HG03575 (cell line): ENCODE measurements around the gene ZBTB8A.

Experiments
- ATAC-seq: cut with Tn5 transposase; IDR thresholded peaks from one replicate; pipeline ENCODE4 v1.9.1; 2021; ENCODE audit not compliant: unreplicated experiment, insufficient number of reproducible peaks, low FRiP score; ENCODE audit errors: extremely low read depth

The ZBTB8A gene

GRCh38 chr1:32647308-32648134 is 108.3 kb downstream of the ZBTB8A start:
- ATAC-seq = no peak

- peak; percentile 64 for ATAC-seq
These were observed 111.1 kb downstream of the ZBTB8A start, which contains the start of gene ZBTB8OS for GRCh38 chr1:32650248-32650751. TSS of gene ZBTB8OS (minus strand) at chr1:32650550. CDS start at chr1:32650529, 21 bp downstream.

GRCh38 chr1:32650752-32651460 is 111.7 kb downstream of the ZBTB8A start, which contains the start of gene RBBP4:
TSS of gene RBBP4 (plus strand) at chr1:32651208. CDS start at chr1:32651307, 99 bp downstream.
- peak; percentile 38 for ATAC-seq

GRCh38 chr1:32651461-32652073 is 112.3 kb downstream of the ZBTB8A start:
- ATAC-seq = no peak

GRCh38 chr1:32652244-32652962 is 113.2 kb downstream of the ZBTB8A start:
- no peak for ATAC-seq
